Activated naive CD4-positive, alpha-beta T cell treated with anti-CD3 and anti-CD28 coated beads for 36 hours (primary cell): ENCODE results near the gene TERC. TPM values are rescaled to one million over a fixed set of nuclear protein-coding genes. Genes with fewer than 3 reads are reported as not detected.
"Not testable (repeated sequence)": the region's sequence is repeated elsewhere in the genome, so short reads cannot be mapped to it uniquely, and the experiment has no call there.

Source experiments
- CTCF ChIA-PET: fragments of 350-600 bp; sonication (Branson Sonifier 250); formaldehyde crosslinking; loops from one replicate; lab custom pipeline; 2021; ENCODE audit warnings: antibody characterized with exemption; lab: Charles Lee
- DNase-seq: peaks from one replicate; pipeline ENCODE4 v3.0.0-alpha.2; 2020
- H3K27ac Mint-ChIP-seq: one replicate; pipeline ENCODE4 v1.8.0; 2021; ENCODE audit warnings: mild to moderate bottlenecking, mixed read lengths
- H3K27me3 Mint-ChIP-seq: one replicate; pipeline ENCODE4 v1.8.0; 2021; ENCODE audit warnings: low read depth, mixed read lengths
- H3K36me3 Mint-ChIP-seq: one replicate; pipeline ENCODE4 v1.8.0; 2021; ENCODE audit warnings: low read depth, mixed read lengths
- H3K4me1 Mint-ChIP-seq: one replicate; pipeline ENCODE4 v1.8.0; 2021; ENCODE audit warnings: low read depth, mixed read lengths
- H3K4me3 Mint-ChIP-seq: one replicate; pipeline ENCODE4 v1.8.0; 2021; ENCODE audit warnings: mild to moderate bottlenecking, moderate library complexity, mixed read lengths
- H3K9me3 Mint-ChIP-seq: one replicate; pipeline ENCODE4 v1.8.0; 2021; ENCODE audit warnings: mixed read lengths
- intact Hi-C: fragments of 100-400 bp; cut with micrococcal nuclease; formaldehyde crosslinking; loops from one replicate; pipeline ENCODE4 v1.15.1; 2023
- total RNA-seq, 2 experiments: library from RNA; stranded (reverse); gene quantifications; one replicate each; pipeline ENCODE4 v1.2.3, GENCODE V29; 2021

TERC gene
- total RNA-seq, 2 experiments from 2014 or later = 16.0 to 20.4 TPM

DNA sequence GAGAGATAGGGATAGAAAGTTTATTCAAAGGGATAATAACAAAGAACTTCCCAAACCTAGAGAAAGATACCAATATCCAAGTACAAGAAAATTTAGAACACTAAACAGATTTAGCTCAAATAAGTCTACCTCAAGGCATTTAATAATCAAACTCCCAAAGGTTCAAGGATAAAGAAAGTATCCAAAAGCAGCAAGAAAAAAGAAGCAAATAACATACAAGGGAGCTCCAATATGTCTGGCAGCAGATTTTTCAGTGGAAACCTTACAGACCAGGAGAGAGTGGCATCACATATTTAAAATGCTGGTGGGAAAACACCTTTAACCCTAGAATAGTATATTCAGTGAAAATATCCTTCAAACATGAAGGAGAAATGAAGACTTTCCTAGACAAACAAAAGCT, 33.0 kb downstream of the TERC start:
- CTCF ChIA-PET = interaction anchor here (0.7 kb wide), 1 partner anchor 14 kb away, joined by 3 read pairs; no protein-coding TSS in a partner anchor
- H3K4me3 Mint-ChIP-seq, DNase-seq, intact Hi-C loops, H3K27ac Mint-ChIP-seq, H3K36me3 Mint-ChIP-seq, H3K4me1 Mint-ChIP-seq: not testable (repeated sequence)
- Mint-ChIP-seq H3K27me3 (peaks cover 21% of the 10 kb centered on the region), H3K9me3 (peaks cover 20% of the 10 kb centered on the region)

- CTCF ChIA-PET = no interaction called here
- Mint-ChIP-seq H3K9me3 (no peaks in the 10 kb centered on the region), H3K36me3 (no peaks in the 10 kb centered on the region), H3K4me1 (no peaks in the 10 kb centered on the region), H3K4me3 (no peak overlapping the region), H3K27me3 (peaks cover 17% of the 10 kb centered on the region), H3K27ac (no peak overlapping the region)
- DNase-seq = no peak
- intact Hi-C loops = no loop called here
These were observed 42.1 kb downstream of the TERC start for GRCh38 chr3:169722724-169723123.

GRCh38 chr3:169718415-169718814, 46.4 kb downstream of the TERC start:
- H3K27ac Mint-ChIP-seq, H3K4me1 Mint-ChIP-seq, DNase-seq, H3K4me3 Mint-ChIP-seq, CTCF ChIA-PET, H3K9me3 Mint-ChIP-seq, intact Hi-C loops, H3K36me3 Mint-ChIP-seq: not testable (repeated sequence)
- peaks cover 24% of the 10 kb centered on the region for H3K27me3 Mint-ChIP-seq

Other genes starting within 250 kb of the TERC start
- not detected for gene MECOM, start 101.3 kb downstream of the TERC start, total RNA-seq
- under 1 TPM in 1 of 2 experiments, not detected in 1; 0.30 TPM for gene ACTRT3, start 4.5 kb upstream of the TERC start, total RNA-seq
- 10 to 100 TPM; 12.0 to 13.5 TPM for gene MYNN, start 8.3 kb upstream of the TERC start, total RNA-seq
- gene LRRIQ4, start 47.8 kb upstream of the TERC start, total RNA-seq = under 1 TPM in 1 of 2 experiments, not detected in 1; 0.12 TPM
- gene LRRC34, start 47.8 kb upstream of the TERC start, total RNA-seq = 1 to 10 TPM; 3.8 to 3.9 TPM
- not detected for gene LRRC31, start 104.9 kb upstream of the TERC start, total RNA-seq
- gene SAMD7, start 146.5 kb upstream of the TERC start, total RNA-seq = not detected
- gene SEC62, start 201.7 kb upstream of the TERC start, total RNA-seq = 10 to 100 TPM; 60.0 to 73.3 TPM